A673 (cell line): Measurements from ENCODE around the gene ISCU. TPM values are rescaled to one million over a fixed set of nuclear protein-coding genes. Genes with fewer than 3 reads are reported as not detected.

Experiments
- BruUV-seq: library from RNA; stranded (reverse); fragments of 400-500 nt; replicated peaks from 2 replicates; lab custom pipeline; 2021; lab: Mats Ljungman, UMichigan
- CTCF ChIA-PET: fragments of 300-600 bp; sonication (Branson Sonifier 250); formaldehyde crosslinking; loops from one replicate; lab custom pipeline; 2022; ENCODE audit warnings: antibody characterized with exemption; lab: Charles Lee
- POLR2A ChIA-PET: fragments of 300-600 bp; sonication (Branson Sonifier 250); formaldehyde crosslinking; loops from one replicate; lab custom pipeline; 2022; ENCODE audit warnings: antibody characterized with exemption; ENCODE audit not compliant: low non-redundant PET; lab: Charles Lee
- DNase-seq: peaks from one replicate; pipeline ENCODE4 v3.0.0-alpha.2; 2015; ENCODE audit warnings: low spot score
- H3K27ac ChIP-seq: fragments of 200-600 bp; sonication (generic); 2 replicates; pipeline ENCODE4 v1.5.1; 2016; ENCODE audit warnings: mixed run types, low read depth, mild to moderate bottlenecking, mixed read lengths, antibody characterized with exemption, low read length; ENCODE audit not compliant: poor library complexity, severe bottlenecking
- H3K27me3 ChIP-seq: fragments of 200-600 bp; sonication (generic); replicated peaks from 2 replicates; pipeline ENCODE4 v1.6.1; 2017; ENCODE audit warnings: mixed run types, low read depth, mild to moderate bottlenecking, mixed read lengths, antibody characterized with exemption, low read length; ENCODE audit not compliant: insufficient read depth, poor library complexity
- H3K36me3 ChIP-seq: fragments of 200-600 bp; sonication (generic); 2 replicates; pipeline ENCODE4 v1.6.1; 2016; ENCODE audit warnings: mixed run types, mild to moderate bottlenecking, mixed read lengths, antibody characterized with exemption, low read length; ENCODE audit not compliant: insufficient read depth, poor library complexity, severe bottlenecking
- H3K4me1 ChIP-seq: fragments of 200-600 bp; sonication (generic); 2 replicates; pipeline ENCODE4 v1.6.1; 2017; ENCODE audit warnings: mixed run types, mild to moderate bottlenecking, mixed read lengths, antibody characterized with exemption, low read length; ENCODE audit not compliant: insufficient read depth, poor library complexity, severe bottlenecking
- H3K4me3 ChIP-seq: fragments of 200-600 bp; sonication (generic); 2 replicates; pipeline ENCODE4 v1.5.1; 2016; ENCODE audit warnings: low read depth, mixed run types, mild to moderate bottlenecking, mixed read lengths, low read length; ENCODE audit not compliant: poor library complexity, severe bottlenecking
- H3K9me3 ChIP-seq: fragments of 200-600 bp; sonication (generic); 2 replicates; pipeline ENCODE4 v1.6.1; 2016; ENCODE audit warnings: mixed run types, low read depth, mild to moderate bottlenecking, mixed read lengths, antibody characterized with exemption, low read length; ENCODE audit not compliant: poor library complexity, severe bottlenecking
- EZH2 ChIP-seq: fragments of 200-600 bp; sonication (generic); IDR thresholded peaks from 2 replicates; pipeline ENCODE4 v1.6.1; 2017; ENCODE audit warnings: borderline replicate concordance, low read depth, mild to moderate bottlenecking, mixed read lengths, antibody characterized with exemption, low read length; ENCODE audit not compliant: poor library complexity, severe bottlenecking
- intact Hi-C: fragments of 100-400 bp; cut with micrococcal nuclease; formaldehyde crosslinking; loops from one replicate; pipeline ENCODE4 v1.10.0; 2022; ENCODE audit not compliant: unreplicated experiment
- total RNA-seq: library from RNA; stranded (reverse); gene quantifications from 2 replicates; pipeline ENCODE4 v1.2.3, GENCODE V29; 2021
- TF ChIP-seq, protein P1 (sequence below): fragments of 300-800, 200-600 bp; sonication (generic); conservative IDR thresholded peaks from 2 replicates; pipeline ENCODE4 v1.5.1; 2017; ENCODE audit warnings: low read depth, mild to moderate bottlenecking, antibody characterized with exemption, low read length, moderate library complexity, mixed read lengths

The ISCU gene
- total RNA-seq, 1 experiment from 2014 or later, result 73.4 TPM

DNA sequence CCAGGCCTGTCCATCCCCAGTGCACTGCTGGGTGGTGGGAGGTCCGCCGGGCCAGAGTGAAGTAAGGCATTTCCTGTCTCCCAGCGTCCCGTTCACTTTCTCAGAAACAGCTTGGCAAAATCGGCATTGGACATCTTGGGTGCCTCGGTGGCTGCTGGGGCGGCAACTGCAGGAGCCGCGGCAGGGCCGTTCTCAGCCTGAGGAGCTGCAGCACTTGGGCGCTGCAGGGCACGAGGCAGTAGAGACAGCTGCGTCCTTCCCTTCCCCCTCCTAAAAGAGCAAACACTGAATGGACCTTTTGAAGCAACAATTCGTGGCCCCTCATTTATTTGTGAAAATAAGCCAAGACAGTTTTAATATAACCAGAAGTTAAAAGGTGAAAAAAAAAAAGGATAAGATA lies 39.0 kb upstream of the ISCU start:
- ChIA-PET CTCF (no interaction called here), POLR2A (no interaction called here)
- no peaks in the 10 kb centered on the region for H3K4me1 ChIP-seq
- no TSS peak for BruUV-seq
- peaks cover 97% of the 10 kb centered on the region for H3K36me3 ChIP-seq
- TF ChIP-seq EZH2, result no peak
- TF ChIP-seq, protein P1, sequence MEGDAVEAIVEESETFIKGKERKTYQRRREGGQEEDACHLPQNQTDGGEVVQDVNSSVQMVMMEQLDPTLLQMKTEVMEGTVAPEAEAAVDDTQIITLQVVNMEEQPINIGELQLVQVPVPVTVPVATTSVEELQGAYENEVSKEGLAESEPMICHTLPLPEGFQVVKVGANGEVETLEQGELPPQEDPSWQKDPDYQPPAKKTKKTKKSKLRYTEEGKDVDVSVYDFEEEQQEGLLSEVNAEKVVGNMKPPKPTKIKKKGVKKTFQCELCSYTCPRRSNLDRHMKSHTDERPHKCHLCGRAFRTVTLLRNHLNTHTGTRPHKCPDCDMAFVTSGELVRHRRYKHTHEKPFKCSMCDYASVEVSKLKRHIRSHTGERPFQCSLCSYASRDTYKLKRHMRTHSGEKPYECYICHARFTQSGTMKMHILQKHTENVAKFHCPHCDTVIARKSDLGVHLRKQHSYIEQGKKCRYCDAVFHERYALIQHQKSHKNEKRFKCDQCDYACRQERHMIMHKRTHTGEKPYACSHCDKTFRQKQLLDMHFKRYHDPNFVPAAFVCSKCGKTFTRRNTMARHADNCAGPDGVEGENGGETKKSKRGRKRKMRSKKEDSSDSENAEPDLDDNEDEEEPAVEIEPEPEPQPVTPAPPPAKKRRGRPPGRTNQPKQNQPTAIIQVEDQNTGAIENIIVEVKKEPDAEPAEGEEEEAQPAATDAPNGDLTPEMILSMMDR, result no peak
- no peak for DNase-seq
- intact Hi-C loops, result no loop called here
- no peak overlapping the region for H3K4me3 ChIP-seq
- no peaks in the 10 kb centered on the region for H3K27me3 ChIP-seq
- no peaks in the 10 kb centered on the region for H3K9me3 ChIP-seq
- H3K27ac ChIP-seq, result no peak overlapping the region

DNA sequence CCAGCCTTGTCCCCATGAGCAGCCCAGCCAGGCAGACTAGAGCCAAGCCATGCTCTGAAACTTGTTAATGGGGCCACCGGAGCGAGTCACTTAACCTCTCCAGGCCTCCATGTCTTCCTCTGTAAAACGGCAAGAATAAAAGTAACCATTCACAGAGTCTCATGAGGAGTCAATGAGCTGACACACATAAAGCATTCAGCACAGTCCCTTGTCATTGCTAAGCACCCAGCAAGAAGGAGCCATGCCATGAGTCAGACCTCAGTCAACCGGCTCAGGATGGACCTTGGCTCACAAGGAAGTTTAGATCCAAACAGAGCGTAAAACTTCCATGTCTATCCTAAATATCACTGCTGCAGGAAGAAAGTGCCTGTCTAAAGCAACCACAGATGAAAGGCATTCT lies 36.7 kb upstream of the ISCU start:
- H3K27ac ChIP-seq, result no peak overlapping the region

DNA sequence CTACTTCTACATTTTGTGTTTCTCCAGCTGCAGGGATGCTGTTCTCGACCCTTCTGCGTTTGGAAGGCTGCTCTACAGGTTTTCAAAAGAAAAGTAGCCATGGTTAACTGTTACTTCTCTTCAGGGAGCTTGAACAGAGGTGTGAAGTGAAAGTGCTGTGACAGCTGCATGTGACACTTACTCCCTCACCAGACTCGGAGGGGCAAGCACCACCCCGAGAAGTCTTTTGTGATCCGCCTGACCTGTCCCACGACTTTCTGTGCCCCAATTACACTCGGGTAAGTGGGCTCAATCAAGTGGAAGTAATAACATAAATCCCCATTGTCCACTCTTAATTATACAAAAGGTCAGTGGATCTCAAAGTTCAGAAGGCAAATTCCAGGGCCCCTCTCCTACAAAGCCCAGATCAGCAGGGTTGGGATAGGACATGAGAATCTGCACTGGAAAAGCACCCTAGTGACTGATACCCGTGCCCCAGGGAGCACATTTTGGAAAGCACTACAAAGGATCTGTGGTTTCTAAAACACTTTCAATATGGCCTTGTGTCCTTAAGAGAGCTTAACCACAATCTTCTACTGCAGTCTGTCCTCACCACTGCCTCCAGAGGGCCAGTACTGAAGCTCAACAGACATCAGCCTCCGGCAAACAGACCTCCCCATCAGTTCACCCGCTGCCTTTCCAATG lies 35.8 kb upstream of the ISCU start:
- H3K36me3 ChIP-seq, result peaks cover 98% of the 10 kb centered on the region
- H3K27me3 ChIP-seq, result no peaks in the 10 kb centered on the region
- DNase-seq, result no peak
- POLR2A ChIA-PET, result no interaction called here
- BruUV-seq, result no TSS peak
- intact Hi-C loops, result no loop called here
- TF ChIP-seq EZH2, result no peak
- TF ChIP-seq, protein P1, result no peak
- H3K27ac ChIP-seq, result no peak overlapping the region
- CTCF ChIA-PET, result no interaction called here
- no peaks in the 10 kb centered on the region for H3K9me3 ChIP-seq
- H3K4me3 ChIP-seq, result no peak overlapping the region
- H3K4me1 ChIP-seq, result no peaks in the 10 kb centered on the region

More for the DNA sequence above, 36.7 kb upstream of the ISCU start:
- ChIA-PET POLR2A (no interaction called here), CTCF (no interaction called here)
- TF ChIP-seq EZH2, result no peak
- TF ChIP-seq, protein P1, result no peak
- Histone ChIP-seq H3K9me3 (no peaks in the 10 kb centered on the region), H3K4me1 (no peaks in the 10 kb centered on the region), H3K27me3 (no peaks in the 10 kb centered on the region), H3K36me3 (peaks cover 98% of the 10 kb centered on the region), H3K4me3 (no peak overlapping the region)
- no peak for DNase-seq
- no TSS peak for BruUV-seq
- intact Hi-C loops, result no loop called here
